Esophagus squamous epithelium (tissue), 4 donors: ENCODE results near the gene SGCB.

Experiments used
- CTCF ChIP-seq, 6 experiments: fragments of 450-650 bp in 4 of 6; fragments of 200-600 bp in 2 of 6; sonication (generic) in 2 of 6; IDR thresholded peaks; one replicate each; pipeline ENCODE4 v1.5.1; 2016 to 2019; ENCODE audit warnings: antibody characterized with exemption in 6 of 6, mild to moderate bottlenecking in 4 of 6, moderate library complexity in 4 of 6
- POLR2A ChIP-seq, 4 donors: fragments of 450-650 bp; IDR thresholded peaks; one replicate each; pipeline ENCODE4 v1.6.1; 2017; ENCODE audit warnings: antibody characterized with exemption in 4 of 4, mild to moderate bottlenecking in 4 of 4, moderate library complexity in 3 of 4

- TF ChIP-seq CTCF (IDR thresholded peaks at IDR 0.05): no peak
- no peak for TF ChIP-seq POLR2A (IDR thresholded peaks at IDR 0.05)
Measured at GRCh38 chr4:52045028-52045427, 6.9 kb upstream of the SGCB start.
